Measurements from ENCODE around the gene PRR5L.

- TF ChIP-seq CTCF (optimal IDR thresholded peaks at IDR 0.05 in 1 of 3, IDR thresholded peaks at IDR 0.05 in 1 of 3, conservative IDR thresholded peaks at IDR 0.05 in 1 of 3; ENCODE audit: extremely low read depth in 1 of 3, insufficient read depth in 2 of 3, low read length in 3 of 3), result no peak
- TF ChIP-seq EZH2 (IDR thresholded peaks at IDR 0.05; ENCODE audit: low read length), result no peak
Observed at GRCh38 chr11:36399236-36399635, 103.1 kb downstream of the PRR5L start.
